Activated T-helper 1 cell treated with anti-CD3 and anti-CD28 coated beads, Interleukin-2, amount 50 U/mL, for 16 hours (primary cell): Measurements from ENCODE around the gene LANCL2.
A peak's percentile ranks its signal among the peaks of the same experiment; 100 is the strongest.
"Not testable (repeated sequence)": the region's sequence is repeated elsewhere in the genome, so short reads cannot be mapped to it uniquely, and the experiment has no call there.

ENCODE experiments used
- DNase-seq, 2 donors: peaks; one replicate each; pipeline ENCODE4 v3.0.0-alpha.2; 2020; ENCODE audit warnings: low read depth in 1 of 2, low spot score in 1 of 2

The LANCL2 gene

DNA sequence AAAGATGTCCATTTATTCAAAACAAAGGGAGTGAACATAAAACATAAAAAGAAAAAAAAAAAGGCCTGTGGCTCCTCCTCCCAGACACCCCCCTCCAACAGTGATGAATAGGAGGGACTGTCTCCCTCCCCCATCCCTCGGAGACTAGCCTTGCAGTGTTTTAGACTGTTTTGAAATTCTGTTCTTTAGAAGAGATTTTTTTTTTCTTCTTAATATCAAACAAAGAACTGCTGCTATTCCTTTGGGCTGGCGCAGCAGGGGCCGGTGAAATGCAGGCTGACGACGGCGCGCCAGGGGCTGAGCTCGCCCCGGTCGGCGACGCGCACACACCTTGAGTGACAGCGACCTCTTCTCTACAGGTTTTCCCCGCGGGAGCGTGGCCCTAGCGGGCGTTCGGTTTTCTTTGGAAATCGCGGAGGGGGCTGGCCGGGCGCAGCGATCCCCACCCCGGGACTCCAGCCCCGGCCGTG, at the start of gene LANCL2:
Gene LANCL2 (plus strand): TSS at position 133 of the 470 bp plus-strand sequence. CDS start 689 bp downstream, outside the sequence.
- peak in 1 of 2 donors; percentile 17 for DNase-seq

DNA sequence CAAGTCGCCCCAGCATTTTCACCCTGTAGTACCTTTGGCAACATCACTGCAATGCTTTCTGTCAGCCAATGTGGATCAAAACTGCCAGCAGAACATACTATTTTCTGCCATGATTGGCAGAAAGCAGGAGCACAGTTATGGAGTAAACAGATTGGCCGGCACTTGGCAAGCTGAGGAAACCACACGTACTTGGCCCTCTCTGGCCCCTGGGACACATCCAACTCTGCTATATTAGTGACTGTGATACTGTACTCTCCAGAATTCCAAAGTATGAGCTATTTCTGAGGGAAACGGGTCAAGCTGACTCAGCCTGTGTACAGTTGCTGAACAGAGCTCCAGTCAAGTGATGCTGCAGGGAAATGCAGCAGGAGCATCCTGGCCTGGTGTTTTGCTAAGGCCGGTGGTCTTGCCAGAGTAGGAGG, 39.8 kb upstream of the LANCL2 start:
- no peak for DNase-seq

- DNase-seq = no peak
These were observed 38.9 kb upstream of the LANCL2 start for GRCh38 chr7:55326081-55326835.

GRCh38 chr7:55326945-55327626, 38.1 kb upstream of the LANCL2 start:
- DNase-seq = no peak

- DNase-seq = no peak
These were observed 30.0 kb upstream of the LANCL2 start for GRCh38 chr7:55335151-55335550.

GRCh38 chr7:55335786-55336185, 29.4 kb upstream of the LANCL2 start:
- no peak for DNase-seq

DNA sequence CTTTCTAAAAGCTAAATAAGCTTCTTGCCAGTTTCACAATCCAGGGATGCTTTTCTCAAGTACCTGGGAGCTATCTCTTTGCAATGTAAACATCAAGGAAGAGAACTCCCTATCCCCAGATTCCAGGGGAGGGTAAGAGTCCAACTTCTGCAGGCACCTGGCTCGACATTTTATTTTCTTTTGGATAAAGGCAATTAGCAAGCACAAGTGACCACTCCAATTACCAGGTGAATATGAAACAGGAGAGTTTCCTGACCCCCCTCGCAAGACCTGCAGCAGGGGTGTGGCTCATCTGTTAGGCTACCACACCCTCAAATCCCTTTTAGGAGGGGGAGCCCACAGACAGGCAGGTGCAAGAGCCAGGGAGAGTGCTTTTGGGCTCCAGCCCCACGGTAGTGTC, 28.6 kb upstream of the LANCL2 start:
- DNase-seq = no peak

DNA sequence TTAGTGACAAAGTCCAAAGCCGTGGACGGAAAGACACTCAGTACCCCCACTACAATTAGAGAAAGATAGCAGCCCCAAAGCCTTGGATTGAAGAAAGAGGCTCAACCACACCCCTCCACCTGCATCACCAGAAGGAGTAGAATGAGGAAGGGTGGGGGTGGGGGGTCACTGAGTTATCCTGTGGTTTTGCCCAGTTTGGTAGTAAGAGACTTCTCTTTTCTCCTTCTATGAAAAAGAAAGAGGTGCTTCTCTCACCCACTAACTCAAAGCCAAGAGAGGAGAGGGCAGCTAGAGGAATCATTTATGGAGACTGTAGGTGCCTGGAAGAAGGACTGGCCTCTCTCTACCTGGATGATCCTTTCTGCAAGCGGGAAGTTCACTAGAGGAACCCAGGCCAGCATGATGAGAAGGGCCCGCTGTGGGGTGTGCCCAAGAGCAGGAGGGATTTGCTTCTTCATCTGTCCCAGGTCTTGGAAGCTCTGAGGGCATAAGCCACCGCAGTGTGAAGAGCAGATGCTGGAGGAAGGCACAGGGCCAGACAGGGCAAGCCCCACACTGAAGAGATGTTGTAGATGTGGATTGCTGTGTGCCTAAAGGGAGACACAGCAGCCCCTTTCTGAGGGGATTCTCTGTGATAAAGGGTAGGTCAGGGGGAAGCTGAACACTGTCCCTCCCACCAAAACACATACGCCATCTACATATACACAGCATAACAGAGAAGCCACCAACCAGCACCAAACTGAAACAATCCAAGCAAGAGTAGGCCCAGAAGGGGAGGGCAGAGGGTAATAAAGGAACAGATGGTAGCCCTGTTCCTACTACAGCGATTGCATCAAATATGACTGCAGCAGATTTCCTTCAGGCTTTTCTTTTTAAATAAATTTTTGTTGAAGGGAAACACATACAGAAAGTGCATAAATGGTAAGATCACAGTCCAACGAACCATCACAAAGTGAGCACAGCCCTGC, 25.8 kb upstream of the LANCL2 start:
- DNase-seq = no peak

GRCh38 chr7:55342216-55342871, 22.8 kb upstream of the LANCL2 start:
- DNase-seq = no peak

GRCh38 chr7:55343002-55343781, 21.9 kb upstream of the LANCL2 start:
- DNase-seq = no peak

DNA sequence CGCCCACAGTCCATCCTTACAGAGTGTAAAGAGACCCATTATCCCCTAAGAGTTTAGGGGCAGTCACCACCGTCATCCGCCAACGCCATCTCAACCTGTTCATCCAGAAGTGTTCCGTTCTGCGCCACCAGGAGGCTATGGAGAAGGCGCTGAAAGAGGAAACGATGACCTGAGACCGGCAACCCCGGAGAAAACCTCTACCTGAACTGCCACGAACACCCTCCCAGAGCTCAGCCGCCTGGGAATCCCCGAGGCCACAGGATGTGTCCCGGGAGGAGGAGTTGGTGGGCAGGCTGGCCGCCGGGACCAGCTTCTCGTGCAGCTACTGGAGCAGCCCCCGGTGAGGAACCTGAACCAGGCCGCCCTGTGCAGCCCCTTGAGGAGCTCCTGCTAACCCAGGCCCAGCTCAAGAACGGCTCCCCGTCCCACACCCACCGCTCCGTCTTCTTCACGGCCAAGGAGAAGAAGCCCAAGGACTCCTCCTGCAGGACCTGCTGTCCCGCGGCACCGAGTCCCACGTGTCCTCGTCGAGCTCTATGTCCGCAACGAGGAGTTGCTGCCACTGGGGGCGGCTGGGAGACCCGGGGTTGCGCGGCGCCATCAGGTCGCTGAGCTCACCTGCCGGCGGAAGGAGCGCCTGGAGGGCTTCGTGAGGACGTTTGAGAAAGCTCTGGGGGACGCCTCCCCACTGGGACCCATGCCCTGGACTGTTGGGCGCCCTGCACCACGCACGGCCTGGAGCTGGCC, 21.1 kb upstream of the LANCL2 start:
- DNase-seq = no peak

- no peak for DNase-seq
These were observed 20.3 kb upstream of the LANCL2 start for GRCh38 chr7:55344840-55345239.

- no peak for DNase-seq
These were observed 19.8 kb upstream of the LANCL2 start for GRCh38 chr7:55345292-55345691.

DNA sequence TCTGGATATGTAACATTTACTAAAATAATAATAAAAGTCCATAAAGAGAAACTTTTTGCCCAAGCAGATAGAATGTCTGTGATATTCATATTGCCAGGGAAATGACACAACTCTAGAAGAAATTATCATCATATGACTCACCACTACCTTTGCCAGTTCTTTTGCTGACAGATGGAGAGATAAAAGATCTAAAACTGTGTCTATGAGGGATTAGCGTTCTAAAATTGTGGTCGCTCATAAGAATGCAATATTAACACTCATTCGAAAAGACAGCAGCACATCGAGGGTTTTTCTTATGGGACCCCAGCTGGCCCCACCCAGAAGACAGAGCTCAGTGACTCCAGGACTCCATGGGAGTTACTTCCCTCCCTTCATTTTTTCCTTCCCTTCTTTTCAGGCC, 16.6 kb upstream of the LANCL2 start:
- DNase-seq = no peak

DNA sequence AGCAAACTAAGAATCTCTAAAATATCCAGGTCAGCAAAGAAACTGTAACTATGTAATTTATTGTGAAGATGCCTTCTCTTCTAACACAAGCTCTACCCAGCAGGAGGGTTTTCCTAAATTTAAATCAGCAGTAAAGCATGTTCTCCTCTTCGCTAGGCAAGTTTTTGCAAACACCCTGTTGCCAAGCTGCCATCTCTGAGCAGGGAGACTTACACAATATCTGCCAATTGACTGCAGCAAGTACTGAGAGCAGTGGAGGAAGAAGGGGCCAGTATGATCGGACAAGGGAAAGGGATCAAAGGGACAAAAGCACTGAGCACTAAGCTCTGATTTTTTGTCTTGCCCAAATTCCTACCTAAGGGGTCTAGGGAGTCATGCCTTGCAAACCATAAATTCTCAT, 16.0 kb upstream of the LANCL2 start:
- DNase-seq = no peak

- no peak for DNase-seq
These were observed 14.9 kb upstream of the LANCL2 start for GRCh38 chr7:55350281-55350680.

DNA sequence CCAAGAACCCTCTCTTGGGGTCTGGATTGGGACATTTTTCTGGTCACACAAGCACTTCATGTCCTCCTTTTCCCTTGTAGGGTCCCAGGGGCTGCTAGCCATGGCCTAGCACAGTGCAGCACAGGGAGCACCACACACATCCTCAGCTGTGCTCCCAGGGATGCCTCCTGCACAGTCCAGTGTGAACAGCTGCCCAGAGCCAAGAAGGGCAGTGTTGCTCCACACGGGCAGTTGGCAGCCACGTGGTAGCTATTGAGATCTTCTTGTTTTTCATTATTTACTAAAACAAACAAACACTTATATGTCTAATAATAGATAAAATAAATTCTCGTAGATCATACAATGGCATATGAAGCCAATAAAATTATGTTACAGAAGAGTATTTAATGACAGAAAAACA, 13.9 kb upstream of the LANCL2 start:
- DNase-seq = no peak

DNA sequence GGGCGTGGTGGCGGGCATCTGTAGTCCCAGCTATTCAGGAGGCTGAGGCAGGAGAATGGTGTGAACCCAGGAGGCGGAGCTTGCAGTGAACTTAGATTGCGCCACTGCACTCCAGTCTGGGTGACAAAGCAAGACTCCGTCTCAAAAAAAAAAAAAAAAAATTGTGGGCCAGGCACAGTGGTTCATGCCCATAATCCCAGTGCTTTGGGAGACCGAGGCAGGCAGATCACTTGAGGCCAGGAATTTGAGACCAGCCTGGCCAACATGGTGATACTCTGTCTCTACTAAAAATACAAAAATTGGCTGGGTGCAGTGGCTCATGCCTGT, 12.2 kb upstream of the LANCL2 start:
- not testable (repeated sequence) for DNase-seq

DNA sequence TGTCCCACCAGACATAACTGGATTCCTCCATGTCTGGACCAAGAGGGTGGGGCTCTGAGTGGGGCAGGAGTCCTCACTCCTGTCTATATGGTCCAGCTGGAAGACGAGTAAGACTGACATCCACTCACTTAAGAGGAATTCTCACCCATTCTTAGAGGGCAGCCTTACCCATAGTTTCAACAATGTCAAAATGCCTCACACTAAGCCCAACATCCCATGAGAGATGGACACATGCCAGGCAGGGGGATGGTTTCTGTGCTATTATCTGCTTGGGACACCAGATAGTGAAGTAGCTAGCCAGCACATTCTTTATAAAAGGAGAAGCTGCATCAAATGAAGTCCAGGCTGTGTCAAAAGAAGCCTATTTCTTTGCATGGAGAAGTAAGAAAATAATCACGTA, 4.7 kb upstream of the LANCL2 start:
- no peak for DNase-seq

DNA sequence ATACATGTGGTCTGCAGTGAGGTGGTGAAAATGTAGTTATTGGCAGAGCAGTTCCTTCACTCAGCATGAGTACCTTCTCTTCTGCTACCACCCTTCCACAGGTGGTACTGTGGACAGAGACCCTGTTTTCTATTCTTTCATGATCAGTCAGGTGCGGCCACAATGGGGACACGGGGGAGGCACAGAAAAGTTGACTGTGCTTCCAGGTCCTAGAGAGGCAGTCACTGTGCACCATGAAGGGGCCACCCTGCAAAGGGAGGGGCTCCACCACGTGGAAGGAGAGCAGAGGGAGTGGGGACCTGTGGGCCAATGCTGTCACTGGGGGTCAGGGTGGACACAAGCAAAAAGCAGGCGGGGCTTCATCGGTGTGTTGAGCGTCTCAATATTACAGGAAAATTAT, 3.6 kb upstream of the LANCL2 start:
- DNase-seq = no peak
